GM18907 (cell line): Measurements from ENCODE around the gene CREB1.

ENCODE experiments used
- ATAC-seq: cut with Tn5 transposase; IDR thresholded peaks from one replicate; pipeline ENCODE4 v1.9.1; 2021; ENCODE audit warnings: mild to moderate bottlenecking, moderate library complexity; ENCODE audit not compliant: unreplicated experiment

Gene CREB1

DNA sequence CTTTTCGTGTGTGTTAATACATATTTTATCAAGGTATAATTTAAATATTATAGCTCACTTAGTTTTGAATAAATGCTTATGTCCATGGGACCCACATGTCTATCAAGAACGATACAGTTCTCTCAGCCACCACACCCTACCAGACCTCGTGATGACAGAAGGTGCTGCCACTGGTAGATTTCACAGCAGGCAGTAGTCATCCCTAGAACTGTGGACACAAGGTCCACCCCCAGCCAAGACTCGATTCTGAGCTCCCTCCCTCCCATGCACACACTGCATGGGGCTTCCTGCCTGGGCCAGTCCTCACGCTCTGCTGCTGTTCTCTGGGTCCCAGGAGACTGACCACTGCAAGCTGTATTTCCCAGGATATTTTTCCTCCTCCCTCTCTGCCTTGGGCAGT lies 26.5 kb upstream of the CREB1 start:
- peak; percentile 73 for ATAC-seq

DNA sequence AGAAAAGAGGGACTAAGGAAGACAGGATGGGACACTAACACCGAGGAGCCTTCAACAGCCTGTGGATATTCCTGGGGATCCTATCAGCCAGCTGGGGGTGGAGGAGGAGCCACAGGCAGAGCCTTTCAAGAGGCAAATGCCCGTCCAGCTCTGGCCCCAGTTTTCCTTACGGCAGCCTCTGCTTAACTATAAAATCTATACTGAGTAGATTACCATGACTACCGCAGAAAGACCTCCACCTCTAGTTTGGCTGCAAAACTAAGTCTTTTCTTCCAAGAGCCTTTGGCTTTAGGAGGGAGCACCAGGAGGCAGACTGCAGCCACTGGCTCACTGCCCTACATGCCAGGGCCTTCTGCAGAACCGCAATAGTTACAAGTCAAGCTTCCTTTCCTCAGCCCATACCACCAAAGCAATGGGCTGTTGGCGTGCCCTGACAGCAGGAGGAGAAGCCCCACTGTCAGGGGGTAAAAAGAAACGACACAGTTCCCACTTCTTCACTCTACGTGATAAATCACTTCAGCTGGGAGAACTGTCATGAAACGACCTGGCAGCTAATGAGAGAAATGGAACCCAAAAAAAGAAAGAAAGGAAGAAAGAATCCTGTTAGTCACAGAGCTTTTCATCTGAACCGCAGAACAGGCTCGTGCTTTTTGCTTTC lies 25.1 kb upstream of the CREB1 start:
- ATAC-seq, result no peak

- ATAC-seq, result peak; percentile 39
Measured at GRCh38 chr2:207505171-207505570, 24.6 kb upstream of the CREB1 start.

GRCh38 chr2:207505728-207506127 lies 24.0 kb upstream of the CREB1 start:
- no peak for ATAC-seq

DNA sequence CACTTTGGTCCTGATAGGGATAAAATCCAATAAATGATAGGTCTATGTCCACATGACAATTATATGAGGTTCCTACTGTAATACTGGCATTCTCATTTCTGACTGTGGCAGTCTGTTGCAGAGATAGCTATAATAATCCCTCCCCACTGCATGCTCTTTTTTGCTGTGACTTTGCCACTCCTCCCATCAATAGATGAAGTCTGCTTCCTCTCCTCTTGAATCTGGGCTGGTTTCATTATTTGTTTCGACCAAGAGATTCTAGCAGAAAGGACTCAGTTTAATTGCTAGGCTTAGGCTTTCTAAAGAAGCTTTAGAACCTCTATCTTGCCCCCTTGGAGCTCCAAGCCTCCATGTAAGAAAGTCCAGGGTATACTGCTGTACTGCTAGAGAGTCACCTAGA lies 23.3 kb upstream of the CREB1 start:
- peak; percentile 33 for ATAC-seq

- no peak for ATAC-seq
Measured at GRCh38 chr2:207510148-207510547, 19.6 kb upstream of the CREB1 start.

DNA sequence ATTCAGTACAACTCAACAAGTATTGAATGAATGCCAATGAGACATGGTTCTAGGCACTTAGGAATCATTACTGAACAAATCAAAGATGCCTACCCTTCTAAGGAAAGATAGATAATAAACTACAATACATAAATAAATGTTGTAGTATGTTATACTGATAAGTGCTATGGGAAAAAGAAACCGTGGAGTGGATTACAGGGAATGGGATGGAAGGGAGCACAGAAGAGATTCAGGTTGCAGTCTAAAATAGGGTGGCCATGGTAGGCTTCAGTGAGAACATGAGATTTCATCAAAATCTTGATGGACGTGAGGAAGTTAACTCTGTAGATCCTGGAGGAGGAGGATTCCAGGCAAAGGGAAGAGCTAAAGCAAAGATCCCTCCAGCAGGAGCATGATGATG lies 17.9 kb upstream of the CREB1 start:
- ATAC-seq, result no peak

GRCh38 chr2:207512356-207512755 lies 17.4 kb upstream of the CREB1 start:
- no peak for ATAC-seq

GRCh38 chr2:207513551-207514257 lies 16.1 kb upstream of the CREB1 start:
- ATAC-seq, result no peak

DNA sequence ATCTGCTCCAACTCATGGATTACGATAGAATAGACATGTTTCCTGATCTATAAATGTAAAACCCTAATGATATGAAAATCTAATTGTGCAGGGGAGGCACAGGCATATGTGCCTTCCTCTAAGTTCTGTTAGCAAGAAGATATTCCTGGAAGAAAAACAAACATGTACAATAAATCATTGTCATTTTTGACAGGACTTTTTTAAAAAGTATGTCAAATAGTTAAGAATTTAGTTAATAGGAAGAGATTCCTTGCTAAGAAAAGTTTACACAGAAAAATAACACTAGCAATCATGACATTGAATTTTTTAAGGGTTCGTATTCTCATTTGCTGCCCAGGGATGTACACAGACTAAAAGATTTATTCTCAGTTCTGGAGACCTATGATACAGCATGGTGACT lies 15.3 kb upstream of the CREB1 start:
- no peak for ATAC-seq

- ATAC-seq, result no peak
Measured at GRCh38 chr2:207515671-207516070, 14.1 kb upstream of the CREB1 start.

DNA sequence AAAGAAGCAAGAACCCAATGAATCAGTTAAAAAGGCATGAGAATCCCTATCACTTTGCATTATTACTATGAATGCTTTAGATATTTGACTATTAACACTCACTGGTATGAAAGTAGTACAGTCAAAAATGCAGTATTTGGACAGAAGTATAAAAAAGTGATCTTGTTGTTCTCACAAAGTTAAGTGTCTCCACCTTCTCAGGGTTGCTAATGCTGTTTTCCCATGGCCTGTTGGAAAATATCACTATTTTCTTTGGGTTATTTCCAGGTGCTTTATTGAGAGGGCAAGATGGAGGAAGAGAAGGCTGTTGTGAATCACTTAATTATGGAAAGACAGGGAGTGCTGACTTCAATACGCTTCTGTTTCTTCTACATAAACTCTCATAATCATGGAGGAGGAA lies 13.6 kb upstream of the CREB1 start:
- ATAC-seq, result no peak

DNA sequence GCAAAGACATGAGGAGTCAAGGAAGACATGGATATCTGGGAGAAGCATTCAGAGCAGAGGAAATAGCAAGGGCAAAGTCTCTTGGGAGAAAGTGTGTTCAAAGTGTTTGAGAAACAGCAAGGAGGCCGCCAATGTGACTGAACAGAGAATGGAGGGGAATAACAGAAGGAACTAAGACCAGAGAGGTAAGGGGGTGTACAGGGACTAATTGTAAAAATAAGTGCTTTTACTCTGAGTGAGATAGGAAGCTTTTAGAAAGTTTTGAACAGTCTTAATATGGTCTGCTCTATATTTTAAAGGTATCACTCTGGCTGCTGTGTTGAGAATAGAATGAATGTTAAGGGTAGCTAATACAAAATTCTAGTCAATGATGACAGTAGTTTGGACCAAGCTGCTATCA lies 6.8 kb upstream of the CREB1 start:
- ATAC-seq, result no peak

- no peak for ATAC-seq
Measured at GRCh38 chr2:207525296-207525695, 4.5 kb upstream of the CREB1 start.

GRCh38 chr2:207528980-207529329 lies 807 bp upstream of the CREB1 start:
- ATAC-seq, result peak; percentile 27

- ATAC-seq, result peak; percentile 8
Measured at GRCh38 chr2:207530160-207531031, 634 bp downstream of the CREB1 start.

DNA sequence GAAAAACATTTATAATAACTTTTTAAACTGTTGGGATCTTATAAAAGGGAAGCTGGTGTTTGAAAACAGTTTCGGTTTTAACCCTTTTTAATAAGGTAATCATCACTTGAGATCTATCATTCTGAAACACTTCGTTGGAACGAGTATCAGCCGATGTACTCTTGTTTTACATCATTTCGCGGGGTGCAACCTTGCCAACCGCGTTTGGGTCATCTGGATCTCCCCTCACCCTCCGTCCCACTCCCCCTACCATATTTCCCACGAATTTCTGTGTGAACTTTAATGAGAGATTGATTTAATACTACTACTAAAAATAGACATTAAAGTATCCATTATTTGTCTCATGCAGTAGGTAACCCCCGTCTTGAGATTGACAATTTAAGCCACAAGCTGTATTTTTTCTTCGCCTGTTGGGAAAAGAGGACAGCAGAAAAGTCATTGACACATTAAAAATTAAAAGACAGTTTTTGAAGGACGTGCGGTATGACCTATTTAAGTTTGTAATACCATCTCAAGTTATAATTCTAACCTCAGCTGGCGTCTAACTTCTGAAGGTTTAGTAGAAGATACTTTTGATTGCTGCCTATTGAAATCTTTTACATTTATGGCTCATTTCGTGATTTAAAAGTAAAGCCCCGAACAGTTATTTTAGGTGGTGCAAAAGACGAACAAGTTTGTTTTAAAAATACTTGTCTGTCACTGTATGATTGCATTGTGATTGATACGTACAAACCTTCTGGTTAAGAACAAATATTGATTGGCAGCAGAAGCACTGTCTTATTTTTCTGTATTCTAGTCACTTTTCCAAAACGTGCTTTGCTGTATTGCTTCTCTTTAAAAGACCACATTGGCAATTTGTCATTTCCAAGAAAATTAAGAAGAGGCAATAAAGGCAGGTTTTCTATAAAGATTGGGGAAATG lies 1.5 kb downstream of the CREB1 start:
- ATAC-seq, result no peak

- no peak for ATAC-seq
Measured at GRCh38 chr2:207532676-207533075, 2.9 kb downstream of the CREB1 start.

- no peak for ATAC-seq
Measured at GRCh38 chr2:207533461-207534008, 3.8 kb downstream of the CREB1 start.

- ATAC-seq, result no peak
Measured at GRCh38 chr2:207534417-207534816, 4.7 kb downstream of the CREB1 start.

GRCh38 chr2:207539470-207539869 lies 9.7 kb downstream of the CREB1 start:
- no peak for ATAC-seq
